PC-3 (cell line): ENCODE data around the gene ZNRF4.

ENCODE experiments used
- EZH2phosphoT487 ChIP-seq: fragments of 300-600 bp; sonication (generic); IDR thresholded peaks from 2 replicates; pipeline ENCODE4 v1.6.1; 2018; ENCODE audit warnings: mild to moderate bottlenecking, antibody characterized with exemption, low read length, borderline replicate concordance
- TF ChIP-seq, protein P1 (sequence below): fragments of 300-600 bp; sonication (generic); conservative IDR thresholded peaks from 2 replicates; pipeline ENCODE4 v1.5.1; 2017; ENCODE audit warnings: antibody characterized with exemption, low read depth, mild to moderate bottlenecking, low read length

GRCh38 chr19:5417495-5418436, 37.5 kb upstream of the ZNRF4 start:
- TF ChIP-seq, protein P1, sequence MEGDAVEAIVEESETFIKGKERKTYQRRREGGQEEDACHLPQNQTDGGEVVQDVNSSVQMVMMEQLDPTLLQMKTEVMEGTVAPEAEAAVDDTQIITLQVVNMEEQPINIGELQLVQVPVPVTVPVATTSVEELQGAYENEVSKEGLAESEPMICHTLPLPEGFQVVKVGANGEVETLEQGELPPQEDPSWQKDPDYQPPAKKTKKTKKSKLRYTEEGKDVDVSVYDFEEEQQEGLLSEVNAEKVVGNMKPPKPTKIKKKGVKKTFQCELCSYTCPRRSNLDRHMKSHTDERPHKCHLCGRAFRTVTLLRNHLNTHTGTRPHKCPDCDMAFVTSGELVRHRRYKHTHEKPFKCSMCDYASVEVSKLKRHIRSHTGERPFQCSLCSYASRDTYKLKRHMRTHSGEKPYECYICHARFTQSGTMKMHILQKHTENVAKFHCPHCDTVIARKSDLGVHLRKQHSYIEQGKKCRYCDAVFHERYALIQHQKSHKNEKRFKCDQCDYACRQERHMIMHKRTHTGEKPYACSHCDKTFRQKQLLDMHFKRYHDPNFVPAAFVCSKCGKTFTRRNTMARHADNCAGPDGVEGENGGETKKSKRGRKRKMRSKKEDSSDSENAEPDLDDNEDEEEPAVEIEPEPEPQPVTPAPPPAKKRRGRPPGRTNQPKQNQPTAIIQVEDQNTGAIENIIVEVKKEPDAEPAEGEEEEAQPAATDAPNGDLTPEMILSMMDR = no peak
- no peak for TF ChIP-seq EZH2phosphoT487
